ENCODE data around the gene PRSS21.

The PRSS21 gene

DNA sequence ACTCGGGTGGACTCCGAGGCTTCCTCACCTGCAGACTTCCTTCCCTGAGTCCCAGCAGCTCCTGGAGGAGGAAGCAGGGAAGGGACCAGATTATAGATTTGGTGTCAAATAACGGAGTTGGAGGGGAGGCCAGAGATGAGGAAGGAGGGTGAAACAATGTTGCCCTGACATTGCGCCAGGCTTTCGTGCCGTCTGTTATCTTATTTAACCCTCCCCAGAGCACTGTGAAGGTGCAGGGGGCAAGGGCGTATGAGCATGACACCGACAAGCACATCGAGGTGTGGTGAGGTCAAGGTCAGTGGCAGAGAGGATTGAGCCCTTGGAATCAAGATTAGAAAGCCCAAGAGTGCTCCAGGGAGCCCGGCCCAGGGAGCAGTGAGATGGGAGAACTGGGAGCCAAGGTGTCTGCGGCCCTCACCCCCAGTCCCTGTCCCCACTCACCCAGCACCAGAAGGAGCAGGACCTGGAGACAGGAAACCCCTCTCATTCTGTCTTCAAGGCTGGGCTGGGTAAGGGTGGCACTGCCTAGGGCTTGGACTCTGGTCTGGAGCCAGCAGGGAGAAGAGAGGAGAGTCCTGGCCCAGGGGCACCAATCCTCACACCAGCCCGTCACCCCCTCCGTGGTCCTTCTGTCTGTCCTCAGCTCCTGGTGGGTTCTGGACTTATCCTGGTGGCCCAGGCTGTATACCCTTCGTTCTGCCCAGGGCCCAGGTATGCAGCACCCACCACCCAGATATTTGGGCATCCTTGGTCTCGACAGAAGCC, 30.8 kb upstream of the PRSS21 start:
- no peaks in the 10 kb centered on the region for H3K36me3 ChIP-seq (replicated peaks; ENCODE audit: low read depth, low read length)
- no peaks in the 10 kb centered on the region for H4K20me1 ChIP-seq (ENCODE audit: insufficient read depth, low read length)
- no peak overlapping the region for H2AFZ ChIP-seq (ENCODE audit: low read depth, low read length)
- H3K4me1 ChIP-seq (ENCODE audit: low read length): no peaks in the 10 kb centered on the region
- TF ChIP-seq, protein P1, sequence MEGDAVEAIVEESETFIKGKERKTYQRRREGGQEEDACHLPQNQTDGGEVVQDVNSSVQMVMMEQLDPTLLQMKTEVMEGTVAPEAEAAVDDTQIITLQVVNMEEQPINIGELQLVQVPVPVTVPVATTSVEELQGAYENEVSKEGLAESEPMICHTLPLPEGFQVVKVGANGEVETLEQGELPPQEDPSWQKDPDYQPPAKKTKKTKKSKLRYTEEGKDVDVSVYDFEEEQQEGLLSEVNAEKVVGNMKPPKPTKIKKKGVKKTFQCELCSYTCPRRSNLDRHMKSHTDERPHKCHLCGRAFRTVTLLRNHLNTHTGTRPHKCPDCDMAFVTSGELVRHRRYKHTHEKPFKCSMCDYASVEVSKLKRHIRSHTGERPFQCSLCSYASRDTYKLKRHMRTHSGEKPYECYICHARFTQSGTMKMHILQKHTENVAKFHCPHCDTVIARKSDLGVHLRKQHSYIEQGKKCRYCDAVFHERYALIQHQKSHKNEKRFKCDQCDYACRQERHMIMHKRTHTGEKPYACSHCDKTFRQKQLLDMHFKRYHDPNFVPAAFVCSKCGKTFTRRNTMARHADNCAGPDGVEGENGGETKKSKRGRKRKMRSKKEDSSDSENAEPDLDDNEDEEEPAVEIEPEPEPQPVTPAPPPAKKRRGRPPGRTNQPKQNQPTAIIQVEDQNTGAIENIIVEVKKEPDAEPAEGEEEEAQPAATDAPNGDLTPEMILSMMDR (IDR thresholded peaks at IDR 0.05; ENCODE audit: low read depth, low read length): no peak
- TF ChIP-seq EZH2phosphoT487 (IDR thresholded peaks at IDR 0.05; ENCODE audit: low read depth): no peak
- no peak overlapping the region for H3K4me3 ChIP-seq (ENCODE audit: low read length)
- no peaks in the 10 kb centered on the region for H3K9me3 ChIP-seq (ENCODE audit: insufficient read depth, low read length)
- no peaks in the 10 kb centered on the region for H3K79me2 ChIP-seq (ENCODE audit: low read length)
- H3K27me3 ChIP-seq (ENCODE audit: low read depth, low read length): 0 out of 2 replicates have a peak, but pooled peaks cover 5% of the 10 kb centered on the region
- no peak overlapping the region for H3K9ac ChIP-seq (ENCODE audit: low read length)
- no peak overlapping the region for H3K27ac ChIP-seq (ENCODE audit: low read length)
- H3K4me2 ChIP-seq (ENCODE audit: low read length): no peak overlapping the region

DNA sequence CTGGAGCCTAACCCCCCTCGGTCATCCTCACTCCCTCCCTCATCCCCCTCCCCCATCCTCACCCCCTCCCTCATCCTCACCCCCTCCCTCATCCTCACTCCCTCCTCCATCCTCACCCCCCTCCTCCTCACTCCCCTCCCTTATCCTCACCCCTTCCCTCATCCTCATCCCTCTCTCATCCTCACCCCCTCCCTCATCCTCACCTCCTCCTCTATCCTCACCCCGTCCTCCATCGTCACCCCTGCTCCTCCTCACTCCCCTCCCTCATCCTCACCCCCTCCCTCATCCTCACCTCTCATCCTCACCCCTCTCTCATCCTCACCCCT, 30.2 kb upstream of the PRSS21 start:
- TF ChIP-seq, protein P1 (IDR thresholded peaks at IDR 0.05; ENCODE audit: low read depth, low read length): no peak
- no peak for TF ChIP-seq EZH2phosphoT487 (IDR thresholded peaks at IDR 0.05; ENCODE audit: low read depth)
- H3K79me2 ChIP-seq (ENCODE audit: low read length): no peaks in the 10 kb centered on the region
- no peak overlapping the region for H2AFZ ChIP-seq (ENCODE audit: low read depth, low read length)
- no peaks in the 10 kb centered on the region for H4K20me1 ChIP-seq (ENCODE audit: insufficient read depth, low read length)
- no peak overlapping the region for H3K4me3 ChIP-seq (ENCODE audit: low read length)
- no peak overlapping the region for H3K4me2 ChIP-seq (ENCODE audit: low read length)
- no peaks in the 10 kb centered on the region for H3K4me1 ChIP-seq (ENCODE audit: low read length)
- H3K9me3 ChIP-seq (ENCODE audit: insufficient read depth, low read length): no peaks in the 10 kb centered on the region
- 0 out of 2 replicates have a peak, but pooled peaks cover 5% of the 10 kb centered on the region for H3K27me3 ChIP-seq (ENCODE audit: low read depth, low read length)
- no peak overlapping the region for H3K27ac ChIP-seq (ENCODE audit: low read length)
- no peaks in the 10 kb centered on the region for H3K36me3 ChIP-seq (replicated peaks; ENCODE audit: low read depth, low read length)
- H3K9ac ChIP-seq (ENCODE audit: low read length): no peak overlapping the region

DNA sequence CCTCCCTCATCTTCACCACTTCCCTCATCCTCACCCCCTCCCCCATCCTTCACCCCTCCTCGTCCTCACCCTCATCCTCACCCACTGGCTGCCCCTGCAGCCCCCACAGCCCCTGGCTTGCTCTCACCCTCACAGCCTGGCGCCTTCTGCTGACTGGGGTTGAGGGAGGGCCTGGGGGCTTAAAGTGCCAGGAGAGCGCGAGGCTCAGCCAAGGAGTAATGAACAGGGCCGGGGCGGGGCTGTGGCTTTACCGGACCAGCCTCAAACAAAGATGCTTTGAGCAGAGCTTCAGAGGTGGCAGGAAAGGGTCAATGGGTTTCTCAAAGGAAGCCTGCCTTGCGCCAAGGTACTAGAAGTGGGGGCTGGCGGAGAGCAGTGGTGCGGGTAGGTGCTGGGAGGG, 29.6 kb upstream of the PRSS21 start, which contains the start of gene PRSS33:
PRSS33 (minus strand) TSS at position 155 of the 400 bp plus-strand sequence. CDS start 1,013 bp downstream, outside the sequence.
- Histone ChIP-seq H3K4me2 (ENCODE audit: low read length) (no peak within 1 kb of the TSS), H4K20me1 (ENCODE audit: insufficient read depth, low read length) (no peaks in the 10 kb centered on the region), H3K27me3 (ENCODE audit: low read depth, low read length) (0 out of 2 replicates have a peak, but pooled peaks cover 5% of the 10 kb centered on the region), H3K9ac (ENCODE audit: low read length) (no peak within 1 kb of the TSS), H3K79me2 (ENCODE audit: low read length) (no peaks in the 10 kb centered on the region), H3K4me3 (ENCODE audit: low read length) (no peak within 1 kb of the TSS), H3K27ac (ENCODE audit: low read length) (no peak within 1 kb of the TSS), H2AFZ (ENCODE audit: low read depth, low read length) (no peak within 1 kb of the TSS), H3K9me3 (ENCODE audit: insufficient read depth, low read length) (no peaks in the 10 kb centered on the region), H3K4me1 (ENCODE audit: low read length) (no peaks in the 10 kb centered on the region), H3K36me3 (replicated peaks; ENCODE audit: low read depth, low read length) (no peaks in the 10 kb centered on the region)
- TF ChIP-seq, protein P1 (IDR thresholded peaks at IDR 0.05; ENCODE audit: low read depth, low read length): no peak
- TF ChIP-seq EZH2phosphoT487 (IDR thresholded peaks at IDR 0.05; ENCODE audit: low read depth): no peak

DNA sequence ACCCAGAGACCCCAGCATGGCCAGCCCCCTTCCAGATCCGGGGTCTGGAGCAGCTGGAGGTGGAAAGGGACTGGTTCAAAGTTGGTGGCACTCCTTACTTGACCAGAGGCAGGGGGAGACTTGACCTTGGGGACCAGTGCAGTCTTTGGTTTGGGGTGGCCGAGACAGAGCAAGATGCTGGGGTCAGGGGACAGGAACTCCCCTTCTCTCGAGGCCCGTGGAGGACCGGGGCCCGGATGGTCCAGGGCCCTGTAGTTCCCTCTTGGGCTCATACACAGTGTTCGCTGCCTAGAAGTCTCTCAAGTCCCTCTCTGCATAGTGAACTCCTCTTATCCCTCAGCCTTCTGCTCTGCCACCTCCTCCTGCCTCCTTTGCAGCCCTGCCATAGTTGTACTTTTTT, 29.1 kb upstream of the PRSS21 start:
- H3K4me3 ChIP-seq (ENCODE audit: low read length): no peak overlapping the region
- no peaks in the 10 kb centered on the region for H3K79me2 ChIP-seq (ENCODE audit: low read length)
- no peak overlapping the region for H3K9ac ChIP-seq (ENCODE audit: low read length)
- H2AFZ ChIP-seq (ENCODE audit: low read depth, low read length): no peak overlapping the region
- TF ChIP-seq, protein P1 (IDR thresholded peaks at IDR 0.05; ENCODE audit: low read depth, low read length): no peak
- no peak for TF ChIP-seq EZH2phosphoT487 (IDR thresholded peaks at IDR 0.05; ENCODE audit: low read depth)
- no peaks in the 10 kb centered on the region for H3K4me1 ChIP-seq (ENCODE audit: low read length)
- no peak overlapping the region for H3K4me2 ChIP-seq (ENCODE audit: low read length)
- no peaks in the 10 kb centered on the region for H4K20me1 ChIP-seq (ENCODE audit: insufficient read depth, low read length)
- 0 out of 2 replicates have a peak, but pooled peaks cover 5% of the 10 kb centered on the region for H3K27me3 ChIP-seq (ENCODE audit: low read depth, low read length)
- H3K27ac ChIP-seq (ENCODE audit: low read length): no peak overlapping the region
- no peaks in the 10 kb centered on the region for H3K36me3 ChIP-seq (replicated peaks; ENCODE audit: low read depth, low read length)
- H3K9me3 ChIP-seq (ENCODE audit: insufficient read depth, low read length): no peaks in the 10 kb centered on the region
